GM23248 (cell line): Measurements from ENCODE around the gene HSD17B13. TPM values are rescaled to one million over a fixed set of nuclear protein-coding genes. Genes with fewer than 3 reads are reported as not detected.

Experiments used
- DNase-seq: peaks from one replicate; pipeline ENCODE4 v3.0.0-alpha.2; 2015
- H2AFZ ChIP-seq: fragments of 200-600 bp; sonication (generic); 2 replicates; pipeline ENCODE4 v1.6.1; 2016; ENCODE audit warnings: antibody characterized with exemption
- H3F3A ChIP-seq: fragments of 200-600 bp; sonication (generic); 2 replicates; pipeline ENCODE4 v1.6.1; 2016; ENCODE audit warnings: mild to moderate bottlenecking, antibody characterized with exemption, mixed run types; ENCODE audit not compliant: insufficient read depth
- H3K27ac ChIP-seq: fragments of 200-600 bp; sonication (generic); 2 replicates; pipeline ENCODE4 v1.5.1; 2016; ENCODE audit warnings: mild to moderate bottlenecking
- H3K27me3 ChIP-seq: fragments of 200-600 bp; sonication (generic); replicated peaks from 2 replicates; pipeline ENCODE4 v1.6.1; 2016; ENCODE audit warnings: mild to moderate bottlenecking; ENCODE audit not compliant: insufficient read depth
- H3K36me3 ChIP-seq: fragments of 200-600 bp; sonication (generic); 2 replicates; pipeline ENCODE4 v1.6.1; 2016; ENCODE audit warnings: low read depth, mild to moderate bottlenecking
- H3K4me1 ChIP-seq: fragments of 200-600 bp; sonication (generic); 2 replicates; pipeline ENCODE4 v1.6.1; 2016; ENCODE audit warnings: mild to moderate bottlenecking; ENCODE audit not compliant: insufficient read depth
- H3K4me2 ChIP-seq: fragments of 200-600 bp; sonication (generic); one replicate; pipeline ENCODE4 v1.6.1; 2016; ENCODE audit warnings: mild to moderate bottlenecking; ENCODE audit not compliant: unreplicated experiment
- H3K4me3 ChIP-seq: fragments of 200-600 bp; sonication (generic); 2 replicates; pipeline ENCODE4 v1.5.1; 2016; ENCODE audit warnings: mild to moderate bottlenecking
- H3K79me2 ChIP-seq: fragments of 200-600 bp; sonication (generic); 2 replicates; pipeline ENCODE4 v1.6.1; 2016; ENCODE audit warnings: mild to moderate bottlenecking; ENCODE audit not compliant: insufficient read depth
- H3K9ac ChIP-seq: fragments of 200-600 bp; sonication (generic); 2 replicates; pipeline ENCODE4 v1.6.1; 2016; ENCODE audit warnings: mild to moderate bottlenecking
- H3K9me2 ChIP-seq: fragments of 200-600 bp; sonication (generic); 2 replicates; pipeline ENCODE4 v1.6.1; 2016; ENCODE audit warnings: mixed run types, mild to moderate bottlenecking, moderate library complexity; ENCODE audit not compliant: insufficient read depth
- H3K9me3 ChIP-seq: fragments of 200-600 bp; sonication (generic); one replicate; pipeline ENCODE4 v1.6.1; 2017; ENCODE audit warnings: low read depth
- H4K20me1 ChIP-seq: fragments of 200-600 bp; sonication (generic); 2 replicates; pipeline ENCODE4 v1.6.0; 2016; ENCODE audit not compliant: insufficient read depth
- EZH2 ChIP-seq: fragments of 200-600 bp; sonication (generic); IDR thresholded peaks from 2 replicates; pipeline ENCODE4 v1.6.1; 2018; ENCODE audit warnings: antibody characterized with exemption, mild to moderate bottlenecking; ENCODE audit not compliant: insufficient read depth, poor library complexity, severe bottlenecking
- EZH2phosphoT487 ChIP-seq: fragments of 200-600 bp; sonication (generic); IDR thresholded peaks from 2 replicates; pipeline ENCODE4 v1.6.1; 2018; ENCODE audit warnings: antibody characterized with exemption, moderate library complexity, mild to moderate bottlenecking, low read depth; ENCODE audit not compliant: insufficient read depth
- WGBS, 2 experiments: methylation state at CpG; one replicate each; pipeline ENCODE4 v1.1.6; 2015 to 2017; ENCODE audit warnings: low lambda C conversion rate in 2 of 2, low coverage in 1 of 2; ENCODE audit errors: missing lambda C conversion rate in 2 of 2; 5-methylcytosine and 5-hydroxymethylcytosine counted together
- in situ Hi-C: fragments of 300-500 bp; cut with MboI; formaldehyde crosslinking; loops from 2 replicates; pipeline ENCODE4 v1.15.0; 2020
- polyA plus RNA-seq: library from polyadenylated mRNA; unstranded; fragments of >200 nt; fragmentation: Nextera tagmentation; extraction: Ambion mirVana; gene quantifications from 2 replicates; pipeline ENCODE4 v1.2.1, GENCODE V29; 2016
- total RNA-seq: library from RNA; depleted of rRNA; stranded (reverse); fragments of >200 nt; shearing (Covaris generic); gene quantifications from 2 replicates; pipeline ENCODE4 v1.2.3, GENCODE V29; 2014

Gene HSD17B13
- total and polyA plus RNA-seq, 2 experiments from 2014 or later, result not detected

DNA sequence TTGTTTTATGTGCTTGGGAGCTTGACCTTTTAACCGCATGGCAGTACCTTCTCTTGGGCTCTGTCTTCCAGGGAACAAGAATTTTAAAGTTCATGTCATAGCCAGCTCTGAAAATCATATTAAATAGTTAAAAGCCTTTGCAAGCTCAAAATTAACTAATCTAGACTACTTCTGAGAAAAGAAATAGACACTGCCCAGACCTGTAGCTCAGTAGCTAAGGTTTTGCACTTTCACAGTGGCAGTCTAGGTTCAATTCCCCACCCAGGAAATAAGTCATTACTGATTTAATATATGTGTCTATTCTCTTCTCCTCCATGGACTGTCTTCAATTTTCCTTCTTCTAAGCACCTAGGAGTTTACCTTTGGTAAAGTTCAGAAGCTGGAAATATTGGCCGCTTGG lies 40.9 kb upstream of the HSD17B13 start:
- Histone ChIP-seq H4K20me1 (no peaks in the 10 kb centered on the region), H3K9me2 (no peaks in the 10 kb centered on the region), H3K9ac (no peak overlapping the region), H3K9me3 (no peaks in the 10 kb centered on the region), H3K27me3 (no peaks in the 10 kb centered on the region), H3K79me2 (no peaks in the 10 kb centered on the region), H3K27ac (no peak overlapping the region), H3F3A (no peaks in the 10 kb centered on the region), H3K4me3 (no peak overlapping the region), H2AFZ (no peak overlapping the region), H3K36me3 (peaks cover 9% of the 10 kb centered on the region; the same call in 1 of the 2 replicates), H3K4me2 (no peak overlapping the region), H3K4me1 (no peaks in the 10 kb centered on the region)
- no peak for TF ChIP-seq EZH2phosphoT487
- TF ChIP-seq EZH2, result no peak
- DNase-seq, result no peak
- in situ Hi-C loops, result no loop called here
- 98 to 100% methylated on average over 2 of the region's 2 CpGs for WGBS, 2 experiments

DNA sequence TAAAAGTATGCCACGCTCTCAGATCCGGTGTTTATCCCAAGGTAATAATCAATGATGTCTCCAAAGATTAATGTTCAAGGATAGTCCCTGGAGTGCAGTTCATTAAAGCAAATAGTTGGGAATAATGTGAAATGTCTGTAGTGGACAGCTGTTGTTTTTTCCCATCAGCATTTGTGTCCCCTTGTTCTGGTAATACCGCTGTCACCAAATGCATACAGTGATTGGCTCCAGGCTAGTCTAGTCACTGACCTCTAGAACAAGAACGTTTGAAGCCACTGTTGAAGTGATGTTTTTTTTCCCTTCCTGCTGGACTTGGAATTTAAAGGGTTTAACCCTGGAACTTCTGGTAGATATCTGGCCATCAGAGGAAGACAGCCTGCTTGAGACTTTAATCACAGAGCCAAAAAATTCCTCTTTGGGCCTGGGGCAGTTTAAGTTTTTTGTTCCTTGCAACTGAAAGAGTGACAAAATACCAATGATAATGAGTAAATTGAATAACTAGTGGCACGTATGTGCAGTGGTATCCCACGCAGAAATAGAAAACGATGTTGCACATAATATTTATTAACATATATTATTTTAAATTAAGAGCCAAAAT lies 37.8 kb upstream of the HSD17B13 start:
- Histone ChIP-seq H4K20me1 (no peaks in the 10 kb centered on the region), H3K27ac (no peak overlapping the region), H3K4me3 (no peak overlapping the region), H2AFZ (no peak overlapping the region), H3K4me2 (no peak overlapping the region), H3K9ac (no peak overlapping the region), H3K9me2 (no peaks in the 10 kb centered on the region), H3K79me2 (no peaks in the 10 kb centered on the region), H3F3A (peaks cover 3% of the 10 kb centered on the region), H3K27me3 (no peaks in the 10 kb centered on the region), H3K36me3 (peaks cover 5% of the 10 kb centered on the region; the same call in 1 of the 2 replicates), H3K4me1 (no peaks in the 10 kb centered on the region), H3K9me3 (no peaks in the 10 kb centered on the region)
- WGBS, 2 experiments, result 75 to 76% methylated on average over 7 of the region's 7 CpGs
- DNase-seq, result no peak
- in situ Hi-C loops, result no loop called here
- TF ChIP-seq EZH2phosphoT487 (no peak), EZH2 (no peak)

DNA sequence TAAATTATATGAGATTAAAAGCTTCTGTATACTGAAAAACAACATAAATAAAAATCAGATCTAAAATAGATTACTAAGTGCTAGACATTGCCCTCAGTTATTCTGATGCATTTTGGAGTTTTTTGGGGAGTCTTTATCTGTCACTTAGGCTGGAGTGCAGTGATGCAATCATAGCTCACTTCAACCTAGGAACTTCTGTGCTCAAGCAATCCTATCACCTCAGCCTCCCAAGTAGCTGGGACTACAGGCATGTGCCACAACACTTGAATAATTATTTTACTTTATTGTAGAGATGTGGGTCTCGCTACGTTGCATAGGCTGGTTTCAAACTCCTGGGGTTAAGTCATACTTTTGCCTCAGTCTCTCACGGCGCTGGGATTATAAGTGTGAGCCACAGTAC lies 36.6 kb upstream of the HSD17B13 start:
- Histone ChIP-seq H3K9ac (no peak overlapping the region), H4K20me1 (no peaks in the 10 kb centered on the region), H3F3A (peaks cover 14% of the 10 kb centered on the region), H3K9me3 (no peaks in the 10 kb centered on the region), H3K27ac (no peak overlapping the region), H3K9me2 (no peaks in the 10 kb centered on the region), H3K36me3 (no peaks in the 10 kb centered on the region), H3K4me3 (no peak overlapping the region), H2AFZ (no peak overlapping the region), H3K27me3 (no peaks in the 10 kb centered on the region), H3K4me1 (peaks cover 10% of the 10 kb centered on the region), H3K79me2 (no peaks in the 10 kb centered on the region), H3K4me2 (no peak overlapping the region)
- TF ChIP-seq EZH2phosphoT487, result no peak
- TF ChIP-seq EZH2, result no peak
- in situ Hi-C loops, result no loop called here
- no peak for DNase-seq
- 98 to 99% methylated on average over 4 of the region's 4 CpGs for WGBS, 2 experiments

DNA sequence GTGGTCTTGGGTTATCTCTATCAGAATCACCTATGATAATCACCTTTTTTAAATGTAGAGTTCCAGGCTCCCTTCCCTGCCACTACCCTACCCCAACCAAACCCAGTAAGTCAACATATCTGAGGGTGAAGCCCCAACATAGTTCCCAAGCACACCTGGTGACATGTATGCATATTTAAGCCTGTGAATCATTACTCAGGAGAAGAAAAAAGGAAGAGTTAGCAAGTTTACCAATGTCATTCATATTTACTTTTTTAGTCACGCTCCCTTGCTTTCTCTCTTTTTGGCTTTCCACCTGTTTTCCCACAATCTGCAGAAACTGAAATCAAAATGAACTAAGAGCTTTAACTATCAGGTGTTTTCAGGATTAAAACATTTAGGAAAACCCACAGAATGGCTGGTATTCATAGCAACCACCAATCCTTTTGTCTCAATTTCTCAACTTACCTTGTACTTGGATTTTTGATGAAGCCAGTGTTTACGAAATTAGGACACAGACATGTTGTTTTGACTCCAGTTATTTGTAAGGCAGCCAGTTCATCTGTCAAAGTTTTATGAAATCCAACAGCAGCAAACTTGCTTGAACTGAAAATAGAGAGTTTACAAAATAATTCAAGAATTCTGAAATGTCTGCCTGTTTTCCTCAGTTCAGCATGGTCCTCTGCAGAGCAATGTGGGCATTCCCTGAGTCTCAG lies 34.3 kb upstream of the HSD17B13 start:
- Histone ChIP-seq H3K27ac (no peak overlapping the region), H3K4me1 (peaks cover 17% of the 10 kb centered on the region), H3K9me2 (no peaks in the 10 kb centered on the region), H3K9ac (no peak overlapping the region), H3K4me2 (no peak overlapping the region), H4K20me1 (no peaks in the 10 kb centered on the region), H3K4me3 (no peak overlapping the region), H3K9me3 (no peaks in the 10 kb centered on the region), H3K79me2 (no peaks in the 10 kb centered on the region), H2AFZ (no peak overlapping the region), H3K27me3 (no peaks in the 10 kb centered on the region), H3K36me3 (no peaks in the 10 kb centered on the region), H3F3A (peaks cover 20% of the 10 kb centered on the region)
- in situ Hi-C loops, result no loop called here
- TF ChIP-seq EZH2 (no peak), EZH2phosphoT487 (no peak)
- WGBS, 2 experiments, result 83 to 87% methylated on average over 2 of the region's 2 CpGs
- DNase-seq, result no peak
